T-cell (primary cell): ENCODE results near the gene COL18A1. TPM values are rescaled to one million over a fixed set of nuclear protein-coding genes. Genes with fewer than 3 reads are reported as not detected.

Experiments used
- ATAC-seq, 4 experiments: fragments of 200-7000 bp in 3 of 4; fragments of 150-1000 bp in 1 of 4; cut with Tn5 transposase; replicated peaks in 1 of 4; 1 replicate in 3 of 4; 2 replicates in 1 of 4; pipeline ENCODE4 v1.10.0; 2021; ENCODE audit warnings: moderate library complexity in 3 of 4, mild to moderate bottlenecking in 2 of 4, moderate number of reproducible peaks in 1 of 4
- CTCF ChIA-PET, 2 donors: fragments of 300-600 bp; sonication (Branson Sonifier 250); formaldehyde crosslinking; loops; one replicate each; lab custom pipeline; 2022; ENCODE audit warnings: antibody characterized with exemption in 2 of 2; lab: Charles Lee
- POLR2A ChIA-PET, 2 donors: fragments of 300-600 bp; sonication (Branson Sonifier 250); formaldehyde crosslinking; loops; one replicate each; lab custom pipeline; 2022; ENCODE audit warnings: antibody characterized with exemption in 2 of 2; lab: Charles Lee
- DNase-seq, 35 experiments: peaks; one replicate each; pipeline versions ENCODE4 v3.0.0 to v3.0.0-alpha.2; 2013 to 2023
- H3K27ac ChIP-seq: one replicate; pipeline ENCODE4 v1.5.1; 2013; ENCODE audit warnings: low read length
- H3K27me3 ChIP-seq, 2 experiments: replicated peaks in 1 of 2; 1 replicate in 1 of 2; 2 replicates in 1 of 2; pipeline versions ENCODE4 v1.6.1 to v1.7.0; 2013; ENCODE audit warnings: low read length in 1 of 2, mixed read lengths in 1 of 2; ENCODE audit not compliant: control insufficient read depth in 2 of 2, insufficient read depth in 2 of 2; ENCODE audit errors: extremely low read depth in 1 of 2
- H3K36me3 ChIP-seq, 2 donors: 1 replicate in 1 of 2; 2 replicates in 1 of 2; pipeline versions ENCODE4 v1.6.1 to v1.7.0; 2013; ENCODE audit warnings: low read length in 1 of 2; ENCODE audit not compliant: control insufficient read depth in 2 of 2, insufficient read depth in 1 of 2; ENCODE audit errors: extremely low read depth in 1 of 2
- H3K4me1 ChIP-seq, 2 experiments: 1 replicate in 1 of 2; 2 replicates in 1 of 2; pipeline versions ENCODE4 v1.6.1 to v1.7.0; 2013; ENCODE audit warnings: low read length in 2 of 2, mixed read lengths in 1 of 2; ENCODE audit not compliant: insufficient read depth in 2 of 2, control insufficient read depth in 1 of 2; ENCODE audit errors: extremely low read depth in 1 of 2
- H3K4me3 ChIP-seq, 2 donors: 1 replicate in 1 of 2; 2 replicates in 1 of 2; pipeline versions ENCODE4 v1.5.1 to v1.7.0; 2013; ENCODE audit warnings: mild to moderate bottlenecking in 2 of 2, low read length in 1 of 2, moderate library complexity in 1 of 2; ENCODE audit not compliant: control insufficient read depth in 1 of 2; ENCODE audit errors: extremely low read depth in 1 of 2
- H3K9me3 ChIP-seq: 2 replicates; pipeline ENCODE4 v1.7.0; 2013
- H3K27ac Mint-ChIP-seq, 2 donors: one replicate each; pipeline ENCODE4 v1.8.0; 2020 to 2021; ENCODE audit warnings: mild to moderate bottlenecking in 2 of 2, mixed read lengths in 2 of 2
- H3K27me3 Mint-ChIP-seq, 2 donors: one replicate each; pipeline ENCODE4 v1.8.0; 2021 to 2022; ENCODE audit warnings: mixed read lengths in 2 of 2
- H3K36me3 Mint-ChIP-seq: one replicate; pipeline ENCODE4 v1.8.0; 2021; ENCODE audit warnings: mixed read lengths
- H3K4me1 Mint-ChIP-seq, 3 donors: one replicate each; pipeline ENCODE4 v1.8.0; 2020 to 2022; ENCODE audit warnings: mixed read lengths in 3 of 3, mild to moderate bottlenecking in 1 of 3
- H3K4me3 Mint-ChIP-seq, 3 donors: one replicate each; pipeline ENCODE4 v1.8.0; 2020 to 2022; ENCODE audit warnings: mild to moderate bottlenecking in 3 of 3, mixed read lengths in 3 of 3, moderate library complexity in 3 of 3
- H3K9me3 Mint-ChIP-seq, 3 donors: one replicate each; pipeline ENCODE4 v1.8.0; 2020 to 2022; ENCODE audit warnings: mixed read lengths in 3 of 3
- WGBS: methylation state at CpG from one replicate; pipeline ENCODE4 v1.1.5; 2013; ENCODE audit warnings: missing lambda C conversion rate; ENCODE audit not compliant: insufficient coverage; 5-methylcytosine and 5-hydroxymethylcytosine counted together
- total RNA-seq, 35 experiments: library from RNA in 6 of 35; stranded (reverse) in 6 of 35; fragments of 120-200 nt in 1 of 35; gene quantifications; one replicate each; pipeline versions ENCODE4 v1.2.1 to v1.2.4 and lab custom pipeline; 2013 to 2026

Gene COL18A1
- total RNA-seq, 5 donors from 2014 or later (not counting 1 experiment from before 2014, with no cell fraction given), result 7.2 to 53.8 (median 10.5) TPM

DNA sequence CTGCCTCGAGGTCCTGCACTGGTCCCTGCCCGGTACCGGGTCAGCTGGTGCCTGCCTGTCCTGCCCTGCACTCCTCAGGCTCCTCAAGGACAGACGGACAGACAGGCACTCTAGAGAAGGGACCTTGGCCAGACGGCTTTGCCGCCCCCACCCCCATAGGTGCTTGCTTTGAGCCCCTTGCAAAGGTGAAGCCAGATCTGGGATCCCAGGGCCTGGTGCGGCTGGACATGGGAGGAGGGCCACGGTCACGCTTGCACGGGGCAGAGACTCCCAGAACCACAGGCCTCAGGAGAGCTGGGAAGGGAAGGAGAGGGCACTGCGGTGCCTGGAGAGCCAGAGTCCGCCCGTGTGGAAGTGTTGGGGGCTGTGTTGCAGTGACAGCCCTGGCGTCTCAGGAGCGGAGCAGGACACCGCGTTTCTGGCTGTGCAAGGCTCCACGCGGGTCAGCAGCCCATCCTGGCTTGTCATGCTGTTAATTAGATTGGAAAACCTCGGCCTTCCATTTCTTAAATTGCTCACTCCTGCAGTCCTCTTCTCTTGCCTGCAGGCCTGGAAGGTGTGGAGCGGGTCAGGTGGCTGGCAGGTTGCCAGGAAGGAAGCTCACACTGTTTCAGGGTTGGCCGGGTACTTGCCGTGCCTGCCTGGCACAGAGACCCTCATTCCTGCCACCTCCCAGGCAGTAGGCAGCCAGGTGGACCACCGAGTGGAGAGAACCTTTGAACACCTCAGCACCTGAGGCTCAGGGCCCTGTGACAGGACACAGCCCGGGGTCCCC is 16.3 kb downstream of the COL18A1 start:
- no peak overlapping the region for H3K27ac Mint-ChIP-seq
- H3K4me1 Mint-ChIP-seq, result no peaks in the 10 kb centered on the region
- H3K27me3 Mint-ChIP-seq, result peaks cover 0 to 3% of the 10 kb centered on the region in 2 donors
- no peaks in the 10 kb centered on the region for H3K36me3 Mint-ChIP-seq
- no peak overlapping the region for H3K4me3 Mint-ChIP-seq
- POLR2A ChIA-PET, result no interaction called here
- Histone ChIP-seq H3K4me3 (no peak overlapping the region), H3K27ac (no peak overlapping the region), H3K9me3 (no peaks in the 10 kb centered on the region), H3K4me1 (no peaks in the 10 kb centered on the region), H3K27me3 (peaks cover 0 to 23% of the 10 kb centered on the region in 2 experiments), H3K36me3 (no peaks in the 10 kb centered on the region)
- CTCF ChIA-PET, result no interaction called here
- H3K9me3 Mint-ChIP-seq, result no peaks in the 10 kb centered on the region
- 77% methylated on average over 25 of the region's 25 CpGs for WGBS
- ATAC-seq (no peak), DNase-seq (no peak)

DNA sequence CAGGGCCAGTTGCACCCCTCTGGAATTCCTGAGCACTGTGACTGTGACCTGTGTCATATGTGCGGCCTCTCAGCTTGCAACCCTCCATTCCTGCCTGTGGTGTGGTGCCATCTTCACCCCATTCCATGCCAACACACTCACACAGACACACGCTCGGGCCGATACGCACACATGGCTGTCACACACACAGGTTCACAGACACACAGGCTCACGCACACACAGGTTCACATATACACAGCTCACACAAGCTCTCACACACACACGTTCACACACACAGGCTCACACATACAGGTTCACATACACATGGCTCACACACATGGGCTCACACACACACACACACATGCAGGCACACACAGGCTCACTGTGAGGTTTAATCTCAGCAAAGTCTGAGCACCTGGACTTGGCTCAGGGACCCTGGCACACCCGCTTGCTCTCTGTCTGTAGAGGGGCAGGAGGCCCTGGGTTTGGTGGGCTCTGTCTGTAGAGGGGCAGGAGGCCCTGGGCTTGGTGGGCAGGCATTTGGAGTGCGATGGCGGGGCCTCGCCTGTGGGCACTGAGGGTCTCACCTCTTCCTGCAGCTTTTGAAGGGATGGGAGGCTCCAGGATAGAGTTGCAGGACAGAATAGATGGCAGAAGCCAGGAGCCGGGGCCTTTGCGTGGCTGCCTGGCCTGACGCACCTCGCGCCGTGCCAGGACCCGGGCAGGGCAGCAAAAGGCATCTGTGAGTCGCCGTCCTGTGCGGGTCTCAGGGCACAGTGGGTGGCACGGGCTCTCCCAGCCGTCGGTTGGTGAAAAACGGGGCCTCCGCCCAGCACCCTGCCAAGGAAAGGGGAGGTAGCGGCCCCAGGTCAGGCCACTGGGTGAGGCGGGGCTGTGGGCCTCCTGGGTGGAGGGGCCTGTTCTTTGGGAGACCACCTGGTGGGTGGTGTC is 17.1 kb downstream of the COL18A1 start:
- Histone ChIP-seq H3K4me1 (no peaks in the 10 kb centered on the region), H3K36me3 (no peaks in the 10 kb centered on the region), H3K9me3 (no peaks in the 10 kb centered on the region), H3K27ac (no peak overlapping the region), H3K27me3 (peaks cover 0 to 22% of the 10 kb centered on the region in 2 experiments), H3K4me3 (no peak overlapping the region)
- CTCF ChIA-PET, result interaction anchor here in 1 of 2 donors (0.6 to 0.7 kb wide), 2 partner anchors 368 to 1578 kb away, joined by 3 read pairs; no protein-coding TSS in a partner anchor
- Mint-ChIP-seq H3K4me1 (no peaks in the 10 kb centered on the region), H3K36me3 (no peaks in the 10 kb centered on the region), H3K4me3 (no peak overlapping the region), H3K9me3 (no peaks in the 10 kb centered on the region), H3K27ac (no peak overlapping the region), H3K27me3 (no peaks in the 10 kb centered on the region)
- DNase-seq (no peak), ATAC-seq (no peak)
- WGBS, result 89% methylated on average over 20 of the region's 28 CpGs
- POLR2A ChIA-PET, result interaction anchor here in 1 of 2 donors (0.7 kb wide), 1 partner anchor 35 kb away, joined by 4 read pairs; no protein-coding TSS in a partner anchor

DNA sequence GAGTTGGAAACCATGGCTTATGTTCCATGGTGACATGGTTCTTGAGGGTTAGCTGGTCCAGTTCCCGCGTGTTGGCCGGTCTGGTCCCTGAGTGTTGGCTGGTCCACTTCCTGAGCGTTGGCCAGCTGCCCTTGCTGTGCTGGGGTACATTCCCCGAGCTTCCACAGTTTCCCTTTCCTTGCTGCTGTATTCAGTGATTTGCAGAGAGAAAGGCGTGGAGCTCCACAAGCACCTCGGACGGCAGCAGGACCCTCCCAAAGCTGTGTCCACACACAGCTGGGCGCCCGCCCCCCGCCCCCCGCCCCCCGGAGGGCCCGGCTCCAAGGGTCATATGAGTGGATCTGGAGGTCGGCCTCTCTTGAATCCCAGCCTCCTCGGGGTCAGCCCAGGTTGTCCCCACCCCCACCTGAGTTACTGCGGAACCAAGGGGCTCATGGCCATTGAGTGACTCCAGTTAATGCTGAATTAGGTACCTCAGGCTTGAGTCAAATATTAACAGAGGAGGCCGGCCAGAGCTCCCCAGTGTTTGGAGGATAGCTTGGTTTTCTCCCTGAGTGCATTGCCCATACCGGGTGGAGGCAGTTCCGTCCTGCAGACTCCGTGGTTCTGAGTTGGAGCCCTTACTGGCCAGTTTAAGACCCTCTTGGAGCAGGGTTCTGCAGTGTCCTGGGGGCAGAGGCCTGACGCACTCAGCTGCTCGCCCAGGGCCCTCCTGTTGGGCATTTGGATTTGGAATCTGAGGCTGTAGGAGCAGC is 18.4 kb downstream of the COL18A1 start:
- ATAC-seq, result no peak
- H3K27ac Mint-ChIP-seq, result no peak overlapping the region
- WGBS, result 78% methylated on average over 12 of the region's 23 CpGs
- no peak for DNase-seq
- H3K4me3 ChIP-seq, result no peak overlapping the region
- ChIA-PET POLR2A (interaction anchor here in 1 of 2 donors (0.7 kb wide), 1 partner anchor 36 kb away, joined by 4 read pairs; no protein-coding TSS in a partner anchor), CTCF (interaction anchor here in 1 of 2 donors (0.7 kb wide), 1 partner anchor 369 kb away, joined by 3 read pairs; no protein-coding TSS in a partner anchor)
- H3K9me3 Mint-ChIP-seq, result no peaks in the 10 kb centered on the region
- no peaks in the 10 kb centered on the region for H3K27me3 Mint-ChIP-seq
- H3K36me3 Mint-ChIP-seq, result no peaks in the 10 kb centered on the region
- no peaks in the 10 kb centered on the region for H3K4me1 Mint-ChIP-seq
- H3K4me3 Mint-ChIP-seq, result no peak overlapping the region
- H3K27me3 ChIP-seq, result peaks cover 0 to 16% of the 10 kb centered on the region in 2 experiments
- H3K4me1 ChIP-seq, result no peaks in the 10 kb centered on the region
- H3K9me3 ChIP-seq, result no peaks in the 10 kb centered on the region
- no peak overlapping the region for H3K27ac ChIP-seq
- no peaks in the 10 kb centered on the region for H3K36me3 ChIP-seq

- no peaks in the 10 kb centered on the region for H3K27me3 Mint-ChIP-seq
- Histone ChIP-seq H3K4me1 (no peaks in the 10 kb centered on the region), H3K27ac (no peak overlapping the region), H3K36me3 (no peaks in the 10 kb centered on the region), H3K27me3 (peaks cover 0 to 13% of the 10 kb centered on the region in 2 experiments), H3K4me3 (no peak overlapping the region), H3K9me3 (no peaks in the 10 kb centered on the region)
- no peaks in the 10 kb centered on the region for H3K4me1 Mint-ChIP-seq
- POLR2A ChIA-PET, result no interaction called here
- H3K9me3 Mint-ChIP-seq, result no peaks in the 10 kb centered on the region
- WGBS, result 86% methylated on average over 27 of the region's 32 CpGs
- H3K4me3 Mint-ChIP-seq, result no peak overlapping the region
- DNase-seq (no peak), ATAC-seq (no peak)
- H3K36me3 Mint-ChIP-seq, result no peaks in the 10 kb centered on the region
- CTCF ChIA-PET, result no interaction called here
- H3K27ac Mint-ChIP-seq, result no peak overlapping the region
These were observed 19.2 kb downstream of the COL18A1 start for GRCh38 chr21:45423968-45424853.

- DNase-seq (no peak), ATAC-seq (no peak)
- Histone ChIP-seq H3K4me1 (no peaks in the 10 kb centered on the region), H3K27me3 (peaks cover 0 to 10% of the 10 kb centered on the region in 2 experiments), H3K27ac (no peak overlapping the region), H3K9me3 (no peaks in the 10 kb centered on the region), H3K36me3 (no peaks in the 10 kb centered on the region), H3K4me3 (no peak overlapping the region)
- whole genome bisulfite sequencing, result 92% methylated on average over 28 of the region's 37 CpGs
- H3K36me3 Mint-ChIP-seq, result no peaks in the 10 kb centered on the region
- no peaks in the 10 kb centered on the region for H3K9me3 Mint-ChIP-seq
- H3K27ac Mint-ChIP-seq, result no peak overlapping the region
- CTCF ChIA-PET, result no interaction called here
- no peaks in the 10 kb centered on the region for H3K4me1 Mint-ChIP-seq
- no peaks in the 10 kb centered on the region for H3K27me3 Mint-ChIP-seq
- POLR2A ChIA-PET, result no interaction called here
- H3K4me3 Mint-ChIP-seq, result no peak overlapping the region
These were observed 20.2 kb downstream of the COL18A1 start for GRCh38 chr21:45424854-45425795.
